Diencephalon (tissue), 1 donor: Measurements from ENCODE around the gene DHFR2. TPM values are rescaled to one million over a fixed set of nuclear protein-coding genes. Genes with fewer than 3 reads are reported as not detected.

Experiments used
- total RNA-seq: library from RNA; depleted of rRNA; stranded (reverse); fragments of >200 nt; gene quantifications from one replicate; pipeline ENCODE4 v1.2.3, GENCODE V29; 2014

Gene DHFR2
- total RNA-seq = 7.6 TPM

GRCh38 chr3:94062513-94063404 lies at the start of gene DHFR2, which contains the start of gene NSUN3:
DHFR2 (minus strand) TSS chr3:94062916; CDS start chr3:94061511, 1,405 bp downstream.
NSUN3 (plus strand) TSS chr3:94063061; CDS start chr3:94063127, 66 bp downstream.

GRCh38 chr3:94028093-94028837 lies 34.5 kb downstream of the DHFR2 start, which contains the start of gene STX19:
STX19 (minus strand) TSS chr3:94028597; CDS start chr3:94015269, 13,328 bp downstream.

Other genes with a start within 250 kb of the DHFR2 start
- 17.8 TPM for gene PROS1, start 89.0 kb downstream of the DHFR2 start, total RNA-seq
- gene ARL13B, start 82.8 kb downstream of the DHFR2 start, total RNA-seq = 17.5 TPM
- gene STX19, start 34.3 kb downstream of the DHFR2 start, total RNA-seq = not detected
- gene NSUN3, start 145 bp upstream of the DHFR2 start, total RNA-seq = 30.4 TPM